Jurkat, Clone E6-1 (cell line): Measurements from ENCODE around the gene DSE.

ENCODE experiments used
- DNase-seq: peaks from one replicate; pipeline ENCODE4 v3.0.0-alpha.2; 2011; ENCODE audit warnings: low read depth, low spot score
- H3K4me3 ChIP-seq: 2 replicates; pipeline ENCODE4 v1.5.1; 2011; ENCODE audit warnings: mild to moderate bottlenecking, low read length, control low read depth, moderate library complexity

Gene DSE

DNA sequence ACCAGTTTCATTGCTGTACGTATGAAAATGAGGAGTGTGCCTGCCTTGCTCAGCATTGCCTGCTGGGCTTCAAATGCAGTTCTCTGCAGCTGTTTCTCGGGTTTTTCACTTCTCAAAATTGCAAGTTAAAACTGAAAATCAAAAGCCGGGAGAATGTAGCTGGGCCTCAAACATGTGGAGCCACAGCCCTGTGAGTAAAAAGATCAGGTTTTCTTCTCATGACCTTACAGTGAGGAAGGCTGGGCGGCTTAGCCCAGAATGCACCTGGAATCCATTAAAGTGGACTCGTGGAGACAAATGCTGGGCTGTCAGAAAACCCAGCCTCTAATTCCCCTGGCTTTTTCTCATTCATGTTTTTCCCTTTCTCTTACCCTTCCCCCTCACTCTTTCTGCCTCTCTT is 34.4 kb downstream of the DSE start:
- no peak overlapping the region for H3K4me3 ChIP-seq
- DNase-seq: no peak

- DNase-seq: no peak
- no peak overlapping the region for H3K4me3 ChIP-seq
These were observed 35.1 kb downstream of the DSE start for GRCh38 chr6:116405652-116406356.

- DNase-seq: no peak
- H3K4me3 ChIP-seq: no peak overlapping the region
These were observed 36.1 kb downstream of the DSE start for GRCh38 chr6:116406678-116407345.

- no peak overlapping the region for H3K4me3 ChIP-seq
- no peak for DNase-seq
These were observed 37.7 kb downstream of the DSE start for GRCh38 chr6:116408491-116408890.

- H3K4me3 ChIP-seq: no peak overlapping the region
- DNase-seq: no peak
These were observed 39.0 kb downstream of the DSE start for GRCh38 chr6:116409756-116410155.

DNA sequence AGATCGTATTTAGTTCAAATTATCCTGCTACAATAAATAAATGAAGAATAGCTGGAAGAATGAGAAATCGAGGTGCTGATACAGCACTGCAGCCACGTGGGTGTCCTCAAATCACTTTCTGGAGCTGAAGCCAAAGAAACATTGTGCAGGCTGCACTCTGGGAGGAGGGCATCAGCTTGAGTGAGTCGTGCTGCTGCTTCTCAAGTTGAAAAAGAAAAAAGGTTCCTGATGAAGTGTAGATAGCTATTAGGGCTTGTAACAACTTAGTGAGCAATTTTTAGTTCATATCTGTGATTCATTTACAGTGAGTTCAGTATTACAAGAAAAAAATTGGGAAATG is 40.5 kb downstream of the DSE start:
- no peak for DNase-seq
- H3K4me3 ChIP-seq: no peak overlapping the region

DNA sequence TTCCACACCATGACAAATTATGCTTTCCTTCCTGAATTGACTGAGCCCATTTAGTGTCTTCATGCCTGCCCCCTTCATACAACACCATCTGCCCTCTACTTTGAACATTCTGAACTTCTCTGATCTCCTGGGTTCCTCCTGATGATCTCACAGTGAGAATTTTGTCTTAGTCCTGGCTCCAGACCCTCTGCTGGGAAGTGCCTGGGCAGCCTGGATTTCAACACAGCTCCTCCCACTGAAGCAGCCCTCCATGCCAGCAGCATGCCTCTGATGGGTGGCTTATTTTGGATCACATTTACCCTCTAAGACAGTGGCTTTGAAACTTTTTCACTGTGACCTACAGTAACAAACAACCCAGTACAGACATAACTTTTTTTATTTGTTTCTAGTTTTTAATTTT is 41.5 kb downstream of the DSE start:
- DNase-seq: no peak

DNA sequence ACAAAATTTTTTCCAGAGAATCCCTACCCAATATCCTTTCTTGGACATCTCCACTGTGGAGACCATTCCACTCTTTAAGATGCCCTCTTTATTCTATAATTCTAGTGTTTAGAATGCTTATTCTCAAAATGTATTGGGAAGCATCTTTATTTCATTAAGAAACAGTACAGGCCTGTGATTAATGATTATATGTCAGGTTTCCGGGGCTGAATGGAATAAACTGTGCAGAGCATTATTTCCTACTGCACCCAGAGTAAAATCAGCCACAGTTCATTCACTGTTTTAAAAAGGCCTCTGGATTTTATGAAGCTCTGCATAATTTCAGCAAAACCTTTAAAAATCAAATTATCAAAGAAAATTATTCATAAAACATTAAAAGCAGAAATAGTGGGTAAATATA is 42.6 kb downstream of the DSE start:
- H3K4me3 ChIP-seq: no peak overlapping the region
- no peak for DNase-seq

More for the DNA sequence above, 41.5 kb downstream of the DSE start:
- H3K4me3 ChIP-seq: no peak overlapping the region

DNA sequence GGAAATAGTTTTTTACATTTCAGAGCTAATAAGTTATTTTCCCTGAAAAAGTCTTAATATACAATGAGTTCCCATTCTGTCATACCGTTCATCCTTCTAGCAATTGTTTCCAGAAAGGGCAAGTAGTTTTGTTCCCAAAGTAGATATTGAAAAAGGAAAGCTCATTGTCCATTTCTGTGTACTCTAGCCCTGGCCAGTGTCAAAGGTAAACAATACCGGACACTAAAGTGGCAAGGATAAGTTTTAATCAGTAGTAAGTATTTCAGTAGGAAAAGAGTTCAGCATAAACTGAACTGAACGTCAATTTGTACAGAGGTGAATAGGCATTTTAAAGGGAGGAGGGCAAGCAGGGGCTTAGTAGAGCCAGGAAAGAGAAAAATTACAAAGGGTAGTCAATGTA is 46.9 kb downstream of the DSE start:
- H3K4me3 ChIP-seq: no peak overlapping the region
- DNase-seq: no peak

DNA sequence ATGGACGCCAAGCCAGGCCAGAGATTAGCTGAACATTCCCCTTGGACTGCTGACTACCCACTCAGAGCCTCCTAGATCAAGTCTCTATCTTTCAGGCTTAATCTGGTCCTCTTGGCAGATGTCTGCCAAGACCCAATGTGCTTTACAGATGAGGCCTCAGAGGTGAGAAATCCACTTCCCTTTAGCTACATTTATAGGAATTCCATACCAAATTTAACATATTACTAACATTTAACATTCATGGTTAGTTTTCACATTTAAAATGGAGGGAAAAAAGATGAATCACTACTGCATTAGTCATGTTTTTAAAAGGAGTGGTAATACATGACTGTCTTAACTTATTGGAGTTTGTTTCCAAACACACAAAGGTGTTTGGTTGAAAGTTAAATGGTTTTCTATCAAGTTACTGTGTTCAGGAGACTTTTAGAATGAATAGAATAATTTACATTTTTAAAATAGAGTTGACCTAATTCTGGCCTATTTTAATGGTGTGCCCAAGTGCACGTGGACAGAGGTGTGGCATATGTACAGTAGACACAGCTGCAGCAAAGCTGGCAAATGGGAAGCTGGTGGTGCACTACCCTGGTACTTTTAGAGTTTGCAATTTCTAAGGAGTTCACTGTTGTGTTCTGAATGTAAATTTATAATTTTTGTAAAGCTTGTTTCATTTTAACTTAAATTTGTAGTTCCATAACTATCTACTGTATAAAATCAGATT is 48.5 kb downstream of the DSE start:
- DNase-seq: no peak
- H3K4me3 ChIP-seq: no peak overlapping the region

DNA sequence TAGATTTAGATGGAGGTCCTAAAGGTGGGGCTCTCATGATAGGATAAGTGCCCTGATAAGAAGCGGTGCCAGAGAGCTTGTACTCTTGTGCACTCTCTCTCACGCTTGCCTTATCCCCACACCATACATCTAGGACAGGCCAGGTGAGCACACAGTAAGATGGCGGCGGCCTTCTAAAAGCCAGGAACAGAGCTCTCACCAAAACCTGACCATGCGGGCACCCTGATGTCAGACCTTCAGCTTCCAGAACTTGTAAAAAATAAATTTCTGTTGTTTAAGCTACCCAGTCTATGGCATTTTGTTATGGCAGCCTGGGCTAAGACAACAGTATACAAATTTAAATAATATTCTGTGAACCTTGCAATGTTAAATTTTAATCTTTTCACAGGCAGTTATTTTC is 49.6 kb downstream of the DSE start:
- no peak overlapping the region for H3K4me3 ChIP-seq
- DNase-seq: no peak

- no peak for DNase-seq
- no peak overlapping the region for H3K4me3 ChIP-seq
These were observed 51.5 kb downstream of the DSE start for GRCh38 chr6:116422238-116422637.

DNA sequence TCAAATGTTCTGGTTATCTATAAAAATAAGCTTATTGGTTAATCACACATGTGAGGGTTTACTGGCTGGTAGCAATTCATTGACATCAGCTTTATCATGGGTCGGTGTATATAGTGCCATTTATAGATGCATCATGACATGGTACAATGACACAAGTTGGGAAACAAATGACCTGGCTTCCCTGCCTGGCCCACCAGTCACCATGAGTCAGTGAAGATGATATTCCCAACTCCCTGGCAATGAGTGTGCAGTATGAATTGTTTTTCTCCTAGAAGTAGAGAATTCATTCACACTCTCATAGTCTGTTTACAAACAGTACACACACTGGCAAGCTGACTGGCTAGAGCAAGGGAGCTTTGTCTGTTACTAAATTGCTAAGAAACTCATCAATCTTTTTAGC is 53.3 kb downstream of the DSE start:
- no peak for DNase-seq
- H3K4me3 ChIP-seq: no peak overlapping the region

DNA sequence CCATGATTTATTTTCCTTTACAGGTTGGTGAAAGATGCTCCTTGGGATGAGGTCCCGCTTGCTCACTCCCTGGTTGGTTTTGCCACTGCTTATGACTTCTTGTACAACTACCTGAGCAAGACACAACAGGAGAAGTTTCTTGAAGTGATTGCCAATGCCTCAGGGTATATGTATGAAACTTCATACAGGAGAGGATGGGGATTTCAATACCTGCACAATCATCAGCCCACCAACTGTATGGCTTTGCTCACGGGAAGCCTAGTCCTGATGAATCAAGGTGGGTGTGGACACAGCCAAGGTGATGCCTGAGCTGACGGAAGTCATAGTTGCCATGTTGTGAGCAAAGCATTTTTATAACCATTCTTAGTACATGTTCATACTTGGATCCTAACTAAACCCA is 55.8 kb downstream of the DSE start:
- no peak for DNase-seq

DNA sequence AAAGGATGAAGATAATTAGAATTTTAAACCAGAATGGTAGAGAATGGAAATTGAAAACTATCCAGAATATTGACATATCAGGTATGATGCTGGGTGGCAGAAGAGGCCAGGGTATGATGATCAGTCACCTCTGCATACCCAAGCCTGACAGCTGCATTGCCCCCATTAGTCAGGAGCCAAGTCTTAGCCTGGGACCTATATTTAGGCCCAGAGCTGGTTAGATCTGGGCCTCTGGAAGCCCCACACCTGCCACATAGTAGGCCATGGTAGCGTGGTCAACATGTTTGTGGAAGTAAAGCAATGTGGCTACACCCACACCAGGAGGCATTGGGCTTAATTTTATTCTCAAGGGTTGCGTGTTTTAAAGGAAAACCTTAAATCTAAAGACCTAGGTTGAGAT is 58.4 kb downstream of the DSE start:
- no peak overlapping the region for H3K4me3 ChIP-seq
- no peak for DNase-seq

More for the DNA sequence above, 55.8 kb downstream of the DSE start:
- H3K4me3 ChIP-seq: no peak overlapping the region

GRCh38 chr6:116430860-116431259 is 60.1 kb downstream of the DSE start:
- DNase-seq: no peak
- H3K4me3 ChIP-seq: no peak overlapping the region

DNA sequence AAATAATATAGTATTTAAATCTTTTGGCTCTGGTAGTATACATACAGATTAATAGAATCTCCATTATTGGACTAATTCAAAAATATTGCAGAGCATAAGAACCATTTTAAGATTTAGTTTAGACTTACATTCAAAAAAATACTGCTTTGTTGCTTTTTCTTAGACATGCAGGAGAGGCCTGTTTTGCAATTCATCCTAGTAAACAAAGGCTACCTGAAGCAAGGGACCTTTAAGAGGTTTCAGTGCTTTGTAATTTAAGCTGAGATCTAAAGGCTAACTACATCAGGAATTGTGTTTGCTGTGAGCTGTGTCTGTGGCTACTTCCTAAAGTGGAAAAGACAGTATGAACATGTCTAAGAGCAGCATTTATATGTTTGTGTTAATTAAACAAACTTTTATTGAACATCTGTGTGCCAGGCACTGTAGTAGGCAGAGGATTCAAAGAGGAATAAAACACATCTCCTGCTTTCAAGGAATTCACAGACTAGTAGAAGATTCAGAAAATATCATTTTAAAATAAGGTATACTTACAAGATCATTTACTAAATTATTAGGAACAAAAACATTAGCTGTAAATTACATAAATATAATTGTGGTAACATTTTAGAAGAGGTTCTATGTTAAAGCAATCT is 61.3 kb downstream of the DSE start:
- no peak for DNase-seq
- H3K4me3 ChIP-seq: no peak overlapping the region

GRCh38 chr6:116433206-116433712 is 62.5 kb downstream of the DSE start:
- no peak overlapping the region for H3K4me3 ChIP-seq
- no peak for DNase-seq

DNA sequence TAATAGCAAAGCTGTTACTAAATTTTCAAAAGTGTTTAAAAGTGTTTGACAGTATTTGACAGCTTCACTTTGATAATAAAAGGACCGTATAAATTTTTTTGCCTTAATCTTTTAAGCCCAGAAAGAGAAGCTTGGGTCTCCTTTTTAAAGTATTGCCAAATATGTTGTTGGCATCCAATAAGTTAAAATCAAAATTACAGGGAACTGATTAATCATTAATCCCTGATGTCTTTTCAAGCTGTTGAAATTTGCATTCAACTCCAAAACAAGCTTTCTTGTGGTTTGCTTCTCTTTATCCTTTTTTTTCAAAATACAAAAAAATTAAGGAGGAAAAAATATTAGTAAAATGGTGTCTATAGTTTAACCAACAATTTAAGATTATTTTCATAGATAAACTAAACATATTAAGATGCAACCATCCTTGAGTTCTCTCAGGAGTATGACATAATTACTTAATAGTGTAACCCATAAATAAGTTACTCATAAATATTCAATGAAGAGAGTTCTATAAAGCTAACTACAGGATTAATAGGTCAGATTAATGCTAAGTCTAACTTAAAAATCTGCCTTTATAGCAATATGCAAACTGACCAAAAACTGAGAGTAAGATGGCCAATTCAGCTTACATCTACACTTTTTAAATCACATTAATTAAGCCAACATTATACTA is 63.4 kb downstream of the DSE start:
- no peak for DNase-seq
- H3K4me3 ChIP-seq: no peak overlapping the region
